CD4-positive, alpha-beta T cell treated with Interleukin-6 for 4 hours (primary cell): Measurements from ENCODE around the gene LYST.
"Not testable (repeated sequence)": the region's sequence is repeated elsewhere in the genome, so short reads cannot be mapped to it uniquely, and the experiment has no call there.

Source experiments
- DNase-seq: peaks from one replicate; pipeline ENCODE4 v3.0.0-alpha.2; 2020; ENCODE audit warnings: mixed read lengths

LYST gene

DNA sequence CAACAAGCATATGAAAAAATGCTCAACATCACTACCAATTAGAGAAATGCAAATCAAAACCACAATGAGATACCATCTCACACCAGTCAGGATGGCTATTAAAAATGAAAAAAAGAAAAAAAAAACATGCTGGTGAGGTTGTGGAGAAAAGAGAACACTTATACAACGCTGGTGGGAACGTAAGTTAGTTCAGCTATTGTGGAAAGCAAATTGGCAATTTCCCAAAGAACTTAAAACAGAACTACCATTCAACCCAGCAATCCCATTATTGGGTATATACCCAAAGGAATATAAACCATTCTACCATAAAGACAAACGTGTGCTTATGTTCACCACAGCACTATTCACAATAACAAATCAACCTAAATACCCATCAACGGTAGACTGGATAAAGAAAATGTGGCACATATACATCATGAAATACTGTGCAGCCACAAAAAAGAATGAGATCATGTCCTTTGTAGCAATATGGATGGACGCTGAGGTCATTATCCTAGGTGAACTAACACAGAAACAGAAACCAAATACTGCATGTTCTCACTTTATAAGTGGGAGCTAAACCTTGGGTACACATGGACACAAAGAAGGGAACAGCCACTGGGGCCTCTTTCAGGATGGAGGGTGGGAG, 49.5 kb downstream of the LYST start:
- DNase-seq = no peak

GRCh38 chr1:235809688-235810397, 56.9 kb downstream of the LYST start:
- no peak for DNase-seq

GRCh38 chr1:235808223-235808622, 58.5 kb downstream of the LYST start:
- DNase-seq = no peak

- DNase-seq = no peak
Observed at GRCh38 chr1:235806123-235806522, 60.6 kb downstream of the LYST start.

GRCh38 chr1:235802573-235803346, 63.9 kb downstream of the LYST start:
- DNase-seq = no peak

DNA sequence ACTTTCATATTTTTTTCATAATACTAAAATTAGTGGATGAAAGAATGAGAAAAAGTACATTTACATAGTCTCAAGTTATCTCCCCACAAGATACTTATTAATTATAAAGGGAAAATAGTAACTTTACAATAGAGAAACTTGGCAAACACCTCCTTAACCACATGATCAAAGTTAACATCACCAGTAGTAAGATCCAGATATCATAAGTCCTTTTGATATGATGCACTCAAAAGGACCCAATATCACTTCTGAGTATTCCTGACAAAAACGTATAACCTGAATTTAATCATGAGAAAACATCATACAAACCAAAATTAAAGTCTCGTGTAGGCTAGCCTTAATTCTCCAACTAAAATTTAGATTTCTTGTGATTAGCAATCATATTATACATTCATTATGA, 67.4 kb downstream of the LYST start:
- DNase-seq = no peak

DNA sequence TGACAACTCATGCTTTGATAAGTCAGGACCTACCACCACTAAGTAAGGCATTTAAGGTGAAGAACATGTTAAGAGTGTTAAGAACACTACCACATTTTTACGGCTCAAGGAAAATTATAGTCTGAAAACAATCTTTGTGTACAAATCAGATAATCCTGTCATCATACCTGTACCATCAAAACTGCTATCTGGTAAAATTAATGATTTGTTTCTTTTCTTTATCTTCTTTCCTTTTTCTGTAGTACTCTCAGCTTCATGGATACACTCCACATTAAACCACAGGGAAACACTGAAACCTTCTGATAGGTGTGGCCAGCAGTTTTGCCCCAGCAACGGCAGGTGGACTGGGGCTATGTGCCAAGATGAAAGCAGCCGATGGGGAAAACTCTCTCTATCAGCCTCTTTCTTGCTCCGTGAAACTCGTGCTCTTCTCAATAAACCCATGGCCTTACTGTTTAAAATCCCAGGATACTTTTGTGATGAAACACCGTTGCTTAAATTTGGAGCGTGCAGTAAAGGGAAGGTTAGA, 75.1 kb downstream of the LYST start:
- DNase-seq = no peak

GRCh38 chr1:235790123-235790522, 76.6 kb downstream of the LYST start:
- DNase-seq = no peak

DNA sequence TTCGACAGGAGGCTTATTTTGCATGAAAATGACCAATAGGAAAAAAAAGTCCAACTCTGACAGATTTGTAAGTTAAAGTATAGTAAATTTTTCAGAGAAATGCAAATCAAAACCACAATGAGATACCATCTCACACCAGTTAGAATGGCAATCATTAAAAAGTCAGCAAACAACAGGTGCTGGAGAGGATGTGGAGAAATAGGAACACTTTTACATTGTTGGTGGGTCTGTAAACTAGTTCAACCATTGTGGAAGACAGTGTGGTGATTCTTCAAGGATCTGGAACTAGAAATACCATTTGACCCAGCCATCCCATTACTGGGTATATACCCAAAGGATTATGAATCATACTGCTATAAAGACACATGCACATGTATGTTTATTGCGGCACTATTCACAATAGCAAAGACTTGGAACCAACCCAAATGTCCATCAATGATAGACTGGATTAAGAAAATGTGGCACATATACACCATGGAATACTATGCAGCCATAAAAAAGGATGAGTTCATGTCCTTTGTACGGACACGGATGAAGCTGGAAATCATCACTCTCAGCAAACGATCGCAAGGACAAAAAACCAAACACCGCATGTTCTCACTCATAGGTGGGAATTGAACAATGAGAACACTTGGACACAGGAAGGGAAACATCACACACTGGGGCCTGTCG, 80.3 kb downstream of the LYST start:
- not testable (repeated sequence) for DNase-seq

DNA sequence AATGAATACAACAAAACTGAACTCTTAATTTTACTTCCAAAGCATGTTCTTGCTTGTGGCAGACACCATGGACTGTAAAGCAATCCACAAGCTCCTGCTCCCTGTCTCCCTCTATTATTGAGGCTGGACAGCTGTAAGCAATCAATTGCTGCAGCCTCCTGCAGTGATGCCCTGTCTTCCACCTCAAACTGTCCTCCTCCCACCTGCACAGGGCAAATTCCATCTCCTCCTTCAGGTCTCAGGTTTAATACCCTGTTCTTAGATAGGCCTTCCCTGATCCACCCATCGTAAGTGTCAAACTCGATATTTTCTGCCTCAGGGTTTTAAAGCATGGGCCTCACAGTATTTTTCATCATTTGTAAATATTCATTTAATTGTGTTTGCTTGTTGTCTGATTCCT, 81.8 kb downstream of the LYST start:
- no peak for DNase-seq

DNA sequence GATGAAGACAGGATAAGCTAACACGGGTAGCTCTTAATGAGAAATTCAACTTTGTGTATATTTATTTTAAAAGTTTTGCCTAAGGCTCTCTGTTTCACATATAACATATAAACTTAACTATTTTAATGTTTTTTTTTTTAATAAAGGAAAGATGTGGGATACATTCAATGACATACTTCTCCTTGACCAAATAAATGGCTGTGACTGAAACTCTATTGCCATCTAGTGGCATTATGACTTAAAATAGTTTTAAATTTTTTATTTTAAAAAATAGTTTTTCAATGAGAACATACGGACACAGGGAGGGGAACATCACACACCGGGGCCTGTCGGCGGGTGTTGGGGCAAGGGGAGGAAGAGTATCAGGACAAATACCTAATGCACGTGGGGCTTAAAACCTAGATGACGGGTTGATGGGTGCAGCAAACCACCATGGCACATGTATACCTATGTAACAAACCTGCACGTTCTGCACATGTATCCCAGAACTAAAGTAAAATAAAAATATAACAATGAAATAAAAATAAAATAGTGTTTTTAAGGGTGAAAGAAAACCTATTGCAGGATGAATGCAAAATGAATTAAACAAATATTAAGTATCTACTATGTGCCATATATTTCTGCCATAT, 83.4 kb downstream of the LYST start:
- DNase-seq = no peak

GRCh38 chr1:235782601-235783000, 84.1 kb downstream of the LYST start:
- DNase-seq = no peak

- DNase-seq = no peak
Observed at GRCh38 chr1:235781807-235782206, 84.9 kb downstream of the LYST start.

DNA sequence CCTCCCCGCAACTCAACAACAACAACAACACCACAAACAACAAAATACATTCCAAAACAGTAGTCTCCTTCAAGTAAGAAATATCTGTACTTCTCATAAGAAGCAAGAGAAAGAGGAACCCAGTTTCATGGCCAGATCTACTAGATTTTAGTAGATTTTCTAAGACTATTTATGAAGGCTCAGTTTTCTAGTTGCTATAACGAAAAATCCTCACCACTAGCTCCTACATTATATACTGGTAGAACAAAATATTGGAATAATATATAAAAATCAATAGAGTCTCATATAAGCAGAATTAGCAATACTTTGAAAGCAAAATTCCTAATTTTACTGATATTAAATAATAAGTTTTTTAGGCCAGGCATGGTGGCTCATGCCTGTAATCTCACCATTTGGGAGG, 86.9 kb downstream of the LYST start:
- no peak for DNase-seq

GRCh38 chr1:235776396-235776795, 90.3 kb downstream of the LYST start:
- DNase-seq = no peak

DNA sequence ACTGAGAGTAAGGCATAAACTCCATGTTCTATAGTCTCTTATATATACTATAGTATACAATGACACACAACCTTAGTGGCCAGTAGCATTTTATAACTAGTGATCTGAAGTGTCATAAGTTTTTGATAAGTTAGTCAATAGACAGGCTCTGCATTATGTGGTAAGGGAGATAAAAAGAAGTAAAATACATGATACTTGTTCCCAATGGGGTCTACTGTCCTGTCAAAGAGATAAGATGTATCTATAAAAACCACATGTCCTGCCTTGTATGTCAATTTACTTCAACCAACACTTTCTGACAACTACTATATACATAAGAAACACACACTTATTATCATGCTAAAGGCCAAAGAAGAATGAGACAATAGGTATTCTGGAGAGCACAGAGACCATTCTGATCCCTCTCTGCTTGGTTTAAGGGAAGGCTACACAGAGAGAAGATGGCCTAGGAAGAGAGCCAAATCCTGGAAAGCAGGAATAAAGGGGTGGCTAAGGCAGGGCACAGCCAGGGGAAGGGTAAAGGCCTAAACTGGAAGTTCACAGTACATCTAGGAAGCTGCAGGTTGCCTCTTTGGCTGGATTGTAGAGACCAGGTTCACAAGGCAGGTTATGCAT, 91.4 kb downstream of the LYST start:
- DNase-seq = no peak

DNA sequence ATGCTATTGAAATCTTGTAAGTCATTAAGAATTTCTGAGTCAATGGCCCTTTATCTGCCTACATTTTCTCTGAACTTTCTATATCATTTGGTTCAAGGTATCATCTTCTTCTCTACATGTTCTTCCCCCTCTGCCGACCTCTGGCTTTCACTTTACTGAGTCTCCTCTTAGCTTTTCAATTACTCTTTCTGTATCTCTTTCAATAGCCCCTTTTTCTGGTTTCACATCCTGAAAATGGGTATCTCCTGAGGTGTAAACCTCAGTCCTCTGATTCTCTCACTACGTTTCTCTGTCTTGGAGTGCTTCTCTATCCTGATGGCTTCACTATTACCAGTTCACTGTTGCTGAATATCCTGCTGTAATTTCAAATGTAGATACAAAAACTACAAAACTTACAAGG, 98.9 kb downstream of the LYST start:
- DNase-seq = no peak

DNA sequence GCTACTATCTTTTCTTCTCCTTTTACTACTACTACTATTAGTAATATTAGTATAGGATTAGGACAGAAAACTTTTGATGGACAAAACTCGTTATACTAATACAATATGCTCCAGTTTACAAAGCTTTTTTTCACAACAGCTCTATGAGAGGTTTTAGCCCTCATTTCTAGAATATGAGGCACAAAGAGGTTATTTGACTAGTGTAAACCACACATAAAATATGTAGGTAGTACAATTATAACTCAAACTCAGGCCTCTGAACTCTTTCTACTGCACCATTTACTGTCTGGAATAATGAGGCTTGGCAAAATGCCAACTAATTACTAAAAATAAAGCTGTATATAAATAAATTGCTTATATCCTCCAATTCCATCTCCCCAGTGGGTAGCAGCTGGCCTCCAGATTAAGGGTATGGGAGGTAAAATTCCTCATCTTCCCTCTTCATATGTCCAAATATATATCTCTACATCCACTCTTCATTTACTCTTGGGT, 99.9 kb downstream of the LYST start:
- no peak for DNase-seq

- no peak for DNase-seq
Observed at GRCh38 chr1:235763962-235764361, 102.7 kb downstream of the LYST start.

- no peak for DNase-seq
Observed at GRCh38 chr1:235759336-235759735, 107.4 kb downstream of the LYST start.

DNA sequence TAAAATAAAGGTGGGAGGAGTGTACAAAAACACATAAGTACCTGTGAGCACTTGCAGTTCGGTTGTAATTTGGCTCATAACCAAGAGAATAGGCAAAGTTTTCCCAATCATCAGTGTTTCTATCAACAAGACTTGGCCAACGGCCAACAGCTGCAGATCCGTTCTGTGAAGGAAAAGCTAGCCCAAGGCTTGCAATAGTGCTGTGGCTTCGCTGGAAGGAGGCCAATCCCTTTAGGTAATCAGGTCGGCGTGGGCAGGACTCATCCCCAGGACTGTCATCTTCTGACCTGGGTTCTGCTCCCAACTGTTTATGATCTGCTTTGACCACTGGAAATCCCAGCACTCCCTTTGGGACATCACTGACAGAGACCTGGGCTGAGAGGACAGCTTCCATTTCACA, 107.8 kb downstream of the LYST start:
- no peak for DNase-seq

- no peak for DNase-seq
Observed at GRCh38 chr1:235757587-235758096, 109.1 kb downstream of the LYST start.
